GM12874 (cell line): ENCODE measurements around the gene RPS2.

ENCODE experiments used
- TF ChIP-seq, protein P1 (sequence below): IDR thresholded peaks from 2 replicates; pipeline ENCODE4 v1.5.1; 2011; ENCODE audit warnings: low read depth, mild to moderate bottlenecking, control low read depth, low read length, moderate library complexity; ENCODE audit not compliant: insufficient read depth

Gene RPS2

DNA sequence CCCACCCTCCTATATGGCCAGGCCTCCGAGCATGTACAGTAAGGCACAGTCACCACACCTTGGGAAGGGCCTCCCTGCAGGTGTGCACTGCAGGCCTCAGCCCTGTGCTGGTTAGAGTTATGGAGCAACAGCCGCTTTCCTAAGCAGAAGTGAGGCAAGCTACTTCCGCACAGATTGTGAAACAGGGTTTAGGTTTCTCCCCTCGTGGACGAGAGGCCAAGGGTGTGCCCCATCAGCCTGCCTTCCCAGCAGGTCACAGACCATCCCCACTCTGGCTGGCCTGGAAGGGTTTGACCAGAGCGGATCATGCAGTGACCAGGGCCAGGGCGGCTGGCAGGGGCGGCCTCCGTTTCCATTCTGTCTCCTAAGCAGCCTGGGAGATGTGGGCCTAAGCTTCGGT lies 26.3 kb downstream of the RPS2 start:
- TF ChIP-seq, protein P1, sequence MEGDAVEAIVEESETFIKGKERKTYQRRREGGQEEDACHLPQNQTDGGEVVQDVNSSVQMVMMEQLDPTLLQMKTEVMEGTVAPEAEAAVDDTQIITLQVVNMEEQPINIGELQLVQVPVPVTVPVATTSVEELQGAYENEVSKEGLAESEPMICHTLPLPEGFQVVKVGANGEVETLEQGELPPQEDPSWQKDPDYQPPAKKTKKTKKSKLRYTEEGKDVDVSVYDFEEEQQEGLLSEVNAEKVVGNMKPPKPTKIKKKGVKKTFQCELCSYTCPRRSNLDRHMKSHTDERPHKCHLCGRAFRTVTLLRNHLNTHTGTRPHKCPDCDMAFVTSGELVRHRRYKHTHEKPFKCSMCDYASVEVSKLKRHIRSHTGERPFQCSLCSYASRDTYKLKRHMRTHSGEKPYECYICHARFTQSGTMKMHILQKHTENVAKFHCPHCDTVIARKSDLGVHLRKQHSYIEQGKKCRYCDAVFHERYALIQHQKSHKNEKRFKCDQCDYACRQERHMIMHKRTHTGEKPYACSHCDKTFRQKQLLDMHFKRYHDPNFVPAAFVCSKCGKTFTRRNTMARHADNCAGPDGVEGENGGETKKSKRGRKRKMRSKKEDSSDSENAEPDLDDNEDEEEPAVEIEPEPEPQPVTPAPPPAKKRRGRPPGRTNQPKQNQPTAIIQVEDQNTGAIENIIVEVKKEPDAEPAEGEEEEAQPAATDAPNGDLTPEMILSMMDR: no peak

DNA sequence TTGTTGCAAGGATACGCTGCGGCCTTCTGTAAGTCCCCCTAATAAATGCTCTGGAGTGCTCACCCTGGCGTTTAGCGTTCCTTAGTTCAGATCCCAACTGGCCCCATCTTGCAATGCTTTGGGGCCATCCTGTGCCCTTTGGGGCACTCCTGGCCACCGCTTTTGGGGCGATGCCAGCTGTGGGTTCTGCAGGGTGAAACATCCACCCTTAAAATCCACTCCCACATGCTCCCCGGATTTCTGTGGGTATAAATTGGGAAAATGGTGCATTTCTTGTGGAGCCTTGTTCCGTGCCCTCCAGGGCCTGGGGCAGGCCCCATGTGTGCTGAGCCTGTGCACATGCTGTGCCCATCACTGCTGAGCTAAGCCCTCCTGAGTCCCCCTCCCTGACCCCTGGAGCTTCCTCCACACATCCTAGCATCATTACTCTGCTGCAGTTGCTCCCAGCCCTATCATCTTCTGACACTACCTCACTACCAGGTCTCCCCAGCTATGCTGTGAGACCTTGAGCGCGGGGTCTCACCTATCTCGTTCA lies 27.6 kb downstream of the RPS2 start:
- TF ChIP-seq, protein P1: no peak

DNA sequence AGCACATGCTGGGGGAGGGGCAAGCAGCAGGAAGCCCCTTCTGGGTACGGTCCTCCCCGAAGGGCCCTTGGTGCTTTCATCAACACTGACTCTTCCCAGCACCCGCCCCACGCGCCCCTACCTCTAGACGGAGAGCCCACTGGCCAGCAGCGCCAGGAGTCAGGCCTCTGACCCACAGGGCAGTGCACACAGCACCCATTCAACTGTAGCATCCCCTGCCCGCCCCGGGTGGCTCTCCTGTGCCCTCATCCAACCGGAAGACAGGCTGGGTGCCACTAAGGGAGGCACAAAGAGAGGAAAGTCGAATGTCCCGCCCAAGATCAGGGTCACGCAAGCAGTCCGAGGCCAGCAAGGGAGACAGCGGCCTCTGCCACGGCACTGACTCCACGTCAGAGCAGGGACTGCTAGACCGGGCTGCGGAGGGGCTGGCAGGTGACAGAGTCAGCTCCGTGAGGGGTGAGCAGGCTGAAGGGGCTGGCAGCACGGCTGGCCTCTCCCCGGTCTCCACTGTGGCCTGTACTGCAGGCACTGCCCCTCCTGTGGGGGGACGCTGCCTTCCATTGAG lies 31.4 kb downstream of the RPS2 start:
- TF ChIP-seq, protein P1: no peak

DNA sequence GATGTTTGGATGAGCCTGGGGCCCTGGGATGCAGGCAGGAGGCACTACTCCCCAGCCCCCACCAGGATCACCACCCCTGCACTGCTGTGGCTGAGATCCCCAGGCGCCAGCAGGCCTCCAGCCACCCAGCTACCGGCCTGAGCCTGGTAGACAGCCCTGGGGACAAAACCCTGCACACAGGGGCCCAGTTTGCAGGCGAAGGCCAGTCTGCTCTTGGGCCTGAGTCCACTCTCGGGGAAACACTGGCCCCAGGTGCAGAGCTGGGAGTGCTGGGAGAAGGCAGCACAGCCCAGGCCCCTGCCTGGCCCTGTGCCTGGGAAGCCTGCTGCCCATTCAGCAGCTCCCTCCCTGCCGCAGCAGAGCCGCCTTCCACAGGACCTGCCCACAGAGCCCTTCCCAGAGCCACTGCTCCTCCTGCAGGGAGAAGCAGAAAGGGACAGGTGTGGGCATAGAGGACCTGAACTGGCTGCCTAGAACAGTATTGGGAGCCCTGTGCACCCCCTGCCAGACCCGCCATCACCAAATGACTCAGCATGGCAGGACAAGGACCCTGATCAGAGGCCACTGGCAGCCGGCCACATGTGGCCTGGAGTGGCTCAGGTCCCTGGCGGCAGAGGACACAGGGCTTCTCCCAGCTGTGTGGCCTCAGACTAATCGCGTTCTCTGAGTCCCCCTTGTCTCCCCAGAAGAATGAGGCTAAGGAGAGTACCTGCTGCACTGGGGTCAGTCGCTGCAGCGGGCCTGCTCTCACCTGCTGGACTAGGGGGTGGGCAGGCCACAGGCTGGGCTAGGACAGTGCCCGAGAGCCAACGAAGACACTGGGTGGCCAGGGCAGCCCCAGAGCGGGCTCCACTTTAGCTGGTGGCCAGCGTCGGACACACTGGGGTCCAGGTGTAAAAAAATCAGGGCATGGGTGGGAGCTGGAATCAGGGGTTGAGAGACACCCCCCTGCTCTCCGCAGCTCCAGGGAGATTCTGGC lies 32.3 kb downstream of the RPS2 start:
- TF ChIP-seq, protein P1: no peak

DNA sequence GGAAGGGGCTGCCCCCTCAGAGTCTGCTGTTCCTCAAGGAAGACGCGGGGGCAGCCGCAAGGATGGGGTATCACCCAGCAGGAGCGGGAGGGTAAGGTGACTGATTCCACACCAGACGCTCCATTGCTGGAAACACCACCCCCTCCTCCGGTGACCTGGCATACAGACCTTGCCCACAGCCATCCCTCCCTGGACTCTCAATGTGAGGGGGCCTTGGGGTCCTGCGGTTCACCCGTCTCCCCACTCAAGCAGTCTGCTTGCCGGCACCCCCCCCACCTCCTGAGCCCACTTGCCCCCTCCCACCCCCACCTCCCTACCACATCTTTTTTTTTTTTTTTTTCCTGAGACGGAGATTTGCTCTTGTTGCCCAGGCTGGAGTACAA lies 34.3 kb downstream of the RPS2 start:
- TF ChIP-seq, protein P1: no peak

DNA sequence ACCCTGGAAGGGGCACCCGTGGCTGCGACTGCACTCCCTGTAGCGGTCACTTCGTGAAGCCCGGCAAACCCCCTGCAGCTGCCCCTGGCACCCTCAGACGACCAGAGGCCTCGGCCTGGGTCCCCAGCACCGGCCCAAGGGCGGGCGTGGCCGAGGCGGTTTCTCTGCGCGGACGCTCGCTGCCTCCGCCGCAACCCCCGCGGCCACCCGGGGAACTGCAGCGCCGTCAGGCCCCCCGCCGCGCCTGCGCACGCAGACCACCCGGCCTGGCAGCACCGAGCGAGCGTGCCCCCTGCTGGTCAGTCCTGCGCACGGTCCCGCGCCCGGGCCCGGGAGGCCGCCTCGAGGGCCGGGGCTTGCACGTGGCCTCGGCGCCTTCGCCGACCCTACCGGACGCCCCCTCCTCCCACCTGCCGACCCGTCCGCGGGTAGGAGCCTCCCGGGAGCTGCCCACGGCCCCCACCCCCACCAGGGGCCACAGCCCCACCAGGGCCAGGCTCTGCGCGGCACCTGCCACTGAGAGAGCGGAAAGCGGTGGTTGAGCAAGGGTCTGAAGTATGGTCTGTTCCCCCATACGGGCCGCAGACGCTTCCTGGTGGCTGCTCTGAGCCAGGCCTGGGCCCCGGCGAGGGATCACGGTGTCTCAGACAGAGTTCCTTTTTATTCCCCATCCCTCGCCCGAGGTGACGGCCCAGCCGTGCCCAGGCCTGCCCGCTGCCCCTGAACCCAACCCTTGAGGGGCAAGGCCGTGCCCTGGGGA lies 34.9 kb downstream of the RPS2 start:
- TF ChIP-seq, protein P1: peak; percentile 95

DNA sequence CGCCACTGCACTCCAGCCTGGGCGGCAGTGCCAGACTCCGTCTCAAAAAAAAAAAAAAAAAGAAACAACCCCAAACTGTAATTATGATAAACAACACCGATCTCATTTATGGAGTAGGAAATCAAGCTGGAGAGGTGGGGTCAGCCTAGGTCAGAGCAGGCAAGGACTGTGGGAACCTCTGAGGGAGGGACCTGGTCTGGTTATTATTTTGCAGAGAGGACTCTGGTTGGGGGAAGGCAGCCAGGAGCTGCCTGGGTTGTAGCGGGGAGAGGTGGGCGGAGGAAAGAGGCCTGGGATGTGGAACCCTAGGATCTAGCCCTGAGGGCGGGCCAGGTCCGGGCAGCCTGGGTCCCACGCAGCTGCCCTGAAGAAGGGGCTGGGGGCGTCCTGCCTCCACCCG lies 35.5 kb downstream of the RPS2 start:
- TF ChIP-seq, protein P1: no peak
